Measurements from ENCODE around the gene DMBT1.

- no peak for TF ChIP-seq CTCF (conservative IDR thresholded peaks at IDR 0.05; ENCODE audit: low read length)
- TF ChIP-seq EZH2phosphoT487 (IDR thresholded peaks at IDR 0.05; ENCODE audit: borderline replicate concordance, low read depth, low read length) = no peak
These were observed 82.4 kb downstream of the DMBT1 start for GRCh38 chr10:122642726-122643605.

Data from OCI-LY7 (cell line).